KMS-11 (cell line): ENCODE measurements around the gene FOXB1.

Experiments
- H2AFZ ChIP-seq: fragments of 200-600 bp; sonication (generic); 2 replicates; pipeline ENCODE4 v1.6.1; 2016; ENCODE audit warnings: antibody characterized with exemption, mixed run types, low read depth
- H3K27ac ChIP-seq: fragments of 200-600 bp; sonication (generic); 2 replicates; pipeline ENCODE4 v1.6.1; 2016; ENCODE audit warnings: mild to moderate bottlenecking, mixed run types
- H3K27me3 ChIP-seq: fragments of 200-600 bp; sonication (generic); 2 replicates; pipeline ENCODE4 v1.6.1; 2017; ENCODE audit warnings: mild to moderate bottlenecking, low read depth, mixed run types, moderate library complexity; ENCODE audit not compliant: insufficient read depth
- H3K36me3 ChIP-seq: fragments of 200-600 bp; sonication (generic); 2 replicates; pipeline ENCODE4 v1.6.1; 2017; ENCODE audit warnings: mild to moderate bottlenecking, mixed run types; ENCODE audit not compliant: insufficient read depth
- H3K4me1 ChIP-seq: fragments of 200-600 bp; sonication (generic); 2 replicates; pipeline ENCODE4 v1.6.1; 2016; ENCODE audit warnings: mild to moderate bottlenecking, low read depth, mixed run types; ENCODE audit not compliant: poor library complexity, severe bottlenecking
- H3K4me2 ChIP-seq: fragments of 200-600 bp; sonication (generic); 2 replicates; pipeline ENCODE4 v1.7.0; 2016; ENCODE audit warnings: mild to moderate bottlenecking, mixed run types
- H3K4me3 ChIP-seq: fragments of 200-600 bp; sonication (generic); IDR thresholded peaks from 2 replicates; pipeline ENCODE4 v1.6.1; 2017; ENCODE audit warnings: low read depth, low read length, mixed read lengths; ENCODE audit not compliant: insufficient read depth
- H3K79me2 ChIP-seq: fragments of 200-600 bp; sonication (generic); 2 replicates; pipeline ENCODE4 v1.6.1; 2016; ENCODE audit warnings: low read depth, mixed run types; ENCODE audit not compliant: insufficient read depth
- H3K9ac ChIP-seq: fragments of 200-600 bp; sonication (generic); 2 replicates; pipeline ENCODE4 v1.6.1; 2016; ENCODE audit warnings: mild to moderate bottlenecking, mixed run types
- H4K20me1 ChIP-seq: fragments of 200-600 bp; sonication (generic); 2 replicates; pipeline ENCODE4 v1.6.1; 2016; ENCODE audit warnings: mild to moderate bottlenecking, mixed run types; ENCODE audit not compliant: insufficient read depth
- CTCF ChIP-seq: fragments of 200-600 bp; sonication (generic); conservative IDR thresholded peaks from 2 replicates; pipeline ENCODE4 v1.6.1; 2017; ENCODE audit warnings: low read depth, mild to moderate bottlenecking, antibody characterized with exemption, low read length, moderate library complexity, mixed read lengths

FOXB1 gene

GRCh38 chr15:59996298-59997041, 7.6 kb upstream of the FOXB1 start:
- Histone ChIP-seq H3K27me3 (no peaks in the 10 kb centered on the region), H3K9ac (no peak overlapping the region; the same call in 1 of the 2 replicates), H3K79me2 (no peaks in the 10 kb centered on the region), H3K4me3 (no peak overlapping the region), H2AFZ (peak overlapping the region; percentile 63; the same call in 1 of the 2 replicates), H4K20me1 (no peaks in the 10 kb centered on the region), H3K36me3 (no peaks in the 10 kb centered on the region), H3K27ac (peak overlapping the region; percentile 62; the same call in 1 of the 2 replicates), H3K4me1 (peaks cover 25% of the 10 kb centered on the region), H3K4me2 (peak overlapping the region; percentile 83; the same call in 1 of the 2 replicates)
- no peak for TF ChIP-seq CTCF

GRCh38 chr15:59997070-59997701, 6.9 kb upstream of the FOXB1 start:
- Histone ChIP-seq H3K27ac (peak overlapping the region; percentile 62), H3K4me2 (peak overlapping the region; percentile 83), H3K36me3 (no peaks in the 10 kb centered on the region), H3K9ac (peak overlapping the region; percentile 35; the same call in 1 of the 2 replicates), H3K79me2 (no peaks in the 10 kb centered on the region), H2AFZ (peak overlapping the region; percentile 63; the same call in 1 of the 2 replicates), H3K4me1 (peaks cover 25% of the 10 kb centered on the region), H3K4me3 (no peak overlapping the region), H3K27me3 (no peaks in the 10 kb centered on the region), H4K20me1 (no peaks in the 10 kb centered on the region)
- no peak for TF ChIP-seq CTCF

- H3K4me3 ChIP-seq, result no peak overlapping the region
- H4K20me1 ChIP-seq, result no peaks in the 10 kb centered on the region
- TF ChIP-seq CTCF, result no peak
Measured at GRCh38 chr15:59998305-59998949, 5.7 kb upstream of the FOXB1 start.

GRCh38 chr15:59998950-59999611, 5.0 kb upstream of the FOXB1 start:
- Histone ChIP-seq H3K4me1 (peaks cover 25% of the 10 kb centered on the region), H3K27ac (peak overlapping the region; percentile 12; the same call in 1 of the 2 replicates), H3K4me3 (no peak overlapping the region), H2AFZ (no peak overlapping the region), H3K79me2 (no peaks in the 10 kb centered on the region), H3K4me2 (peak overlapping the region; percentile 83), H3K27me3 (no peaks in the 10 kb centered on the region), H4K20me1 (no peaks in the 10 kb centered on the region), H3K36me3 (no peaks in the 10 kb centered on the region), H3K9ac (no peak overlapping the region)
- TF ChIP-seq CTCF, result no peak

More at GRCh38 chr15:59998305-59998949, 5.7 kb upstream of the FOXB1 start:
- H2AFZ ChIP-seq, result no peak overlapping the region
- H3K36me3 ChIP-seq, result no peaks in the 10 kb centered on the region
- no peaks in the 10 kb centered on the region for H3K79me2 ChIP-seq
- peak overlapping the region; percentile 83 for H3K4me2 ChIP-seq
- no peak overlapping the region for H3K9ac ChIP-seq
- H3K27ac ChIP-seq, result peak overlapping the region; percentile 12; the same call in 1 of the 2 replicates
- peaks cover 25% of the 10 kb centered on the region for H3K4me1 ChIP-seq
- H3K27me3 ChIP-seq, result no peaks in the 10 kb centered on the region
